Body of pancreas (tissue), 4 donors: ENCODE measurements around the gene CEP85L. TPM values are rescaled to one million over a fixed set of nuclear protein-coding genes. Genes with fewer than 3 reads are reported as not detected.

Source experiments
- ATAC-seq: fragments of 150-250 bp; one replicate; pipeline ENCODE4 v1.9.1; 2016
- DNase-seq, 4 donors: peaks; one replicate each; pipeline ENCODE4 v3.0.0-alpha.2; 2019
- H3K27ac ChIP-seq, 4 donors: fragments of 200-600 bp; sonication (generic); 1 replicate in 3 of 4; 2 replicates in 1 of 4; pipeline versions ENCODE4 v1.5.1 to v1.6.1; 2016 to 2019; ENCODE audit warnings: mild to moderate bottlenecking in 1 of 4, mixed read lengths in 1 of 4, moderate library complexity in 1 of 4
- H3K27me3 ChIP-seq, 2 donors: fragments of 200-600 bp; sonication (generic); one replicate each; pipeline ENCODE4 v1.6.0; 2016; ENCODE audit warnings: mild to moderate bottlenecking in 1 of 2
- H3K36me3 ChIP-seq, 2 donors: fragments of 200-600 bp; sonication (generic); replicated peaks in 1 of 2; 2 replicates each; pipeline ENCODE4 v1.5.1; 2016; ENCODE audit warnings: low read depth in 2 of 2; ENCODE audit not compliant: insufficient read depth in 1 of 2
- H3K4me1 ChIP-seq: fragments of 200-600 bp; sonication (generic); one replicate; pipeline ENCODE4 v1.6.0; 2016
- H3K4me3 ChIP-seq, 2 donors: fragments of 200-600 bp; sonication (generic); 1 replicate in 1 of 2; 2 replicates in 1 of 2; pipeline ENCODE4 v1.5.1; 2016 to 2019
- H3K9me3 ChIP-seq, 3 donors: fragments of 200-600 bp; sonication (generic); 1 replicate in 2 of 3; 2 replicates in 1 of 3; pipeline ENCODE4 v1.5.1; 2016
- CTCF ChIP-seq, 7 experiments: fragments of 450-650 bp in 4 of 7; fragments of 200-600 bp in 3 of 7; sonication (generic) in 3 of 7; IDR thresholded peaks; one replicate each; pipeline ENCODE4 v1.5.1; 2016 to 2019; ENCODE audit warnings: antibody characterized with exemption in 7 of 7
- POLR2A ChIP-seq, 3 donors: fragments of 450-650 bp; IDR thresholded peaks; one replicate each; pipeline ENCODE4 v1.6.1; 2016; ENCODE audit warnings: antibody characterized with exemption in 3 of 3, mild to moderate bottlenecking in 2 of 3
- WGBS, 2 donors: methylation state at CpG; one replicate each; pipeline ENCODE4 v1.1.5; 2017; 5-methylcytosine and 5-hydroxymethylcytosine counted together
- intact Hi-C: fragments of 100-400 bp; cut with DNase I; formaldehyde crosslinking; loops from one replicate; pipeline ENCODE4 v1.15.1; 2023
- total RNA-seq, 2 donors: library from RNA; depleted of rRNA; stranded (reverse); fragments of >200 nt; gene quantifications; one replicate each; pipeline ENCODE4 v1.1.0, GENCODE V29; 2016

Gene CEP85L
- total RNA-seq, 2 donors from 2014 or later, result 8.2 to 9.9 TPM

DNA sequence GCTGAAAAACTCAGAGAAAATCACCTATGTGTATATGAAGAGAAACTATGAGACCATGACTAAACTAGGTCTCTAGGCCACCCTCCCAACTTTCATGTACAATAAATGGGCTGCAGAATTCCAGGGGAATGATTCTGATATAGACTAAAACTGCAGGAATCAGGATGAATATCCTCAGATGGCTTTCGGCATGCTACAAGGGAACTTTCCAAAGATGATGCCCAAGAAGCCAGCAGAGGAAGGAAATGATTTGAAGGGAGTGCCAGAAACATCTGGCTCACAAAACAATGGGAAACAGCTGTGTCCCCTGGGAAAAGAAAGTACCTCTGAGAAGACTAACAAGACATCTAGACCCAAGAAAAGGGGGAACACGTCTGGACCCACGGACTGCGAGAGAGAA, 62.2 kb downstream of the CEP85L start:
- intact Hi-C loops, result no loop called here
- ATAC-seq, result no peak
- DNase-seq, result no peak

DNA sequence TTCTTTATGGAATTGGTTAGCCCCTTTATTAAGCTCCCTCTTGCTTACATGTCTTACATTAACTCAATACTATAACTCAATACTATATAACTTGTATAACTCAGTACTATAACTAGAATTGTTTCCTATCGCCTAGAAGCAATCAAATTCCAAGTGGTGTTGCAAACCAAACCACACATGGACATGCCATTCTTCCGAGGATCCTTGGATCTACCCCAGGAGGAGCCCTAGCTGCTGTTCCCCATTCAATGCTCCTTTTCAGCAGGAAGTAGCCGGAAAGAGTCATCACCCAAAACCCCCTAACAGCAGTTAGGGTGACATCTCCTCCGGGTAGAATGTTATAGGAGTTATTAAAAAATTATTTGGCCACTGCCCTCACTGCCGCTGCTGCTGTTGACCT, 62.8 kb downstream of the CEP85L start:
- TF ChIP-seq CTCF (IDR thresholded peaks at IDR 0.05) (no peak), POLR2A (IDR thresholded peaks at IDR 0.05) (no peak)
- Histone ChIP-seq H3K27ac (no peak overlapping the region), H3K9me3 (no peaks in the 10 kb centered on the region), H3K36me3 (no peaks in the 10 kb centered on the region), H3K4me3 (no peak overlapping the region), H3K4me1 (peaks cover 17% of the 10 kb centered on the region), H3K27me3 (no peaks in the 10 kb centered on the region)
- 93 to 97% methylated on average over 5 of the region's 5 CpGs for WGBS, 2 donors
- intact Hi-C loops, result no loop called here
- DNase-seq (no peak), ATAC-seq (no peak)

More for the DNA sequence above, 62.2 kb downstream of the CEP85L start:
- 84 to 85% methylated on average over 4 of the region's 4 CpGs for WGBS, 2 donors
- Histone ChIP-seq H3K9me3 (no peaks in the 10 kb centered on the region), H3K4me3 (no peak overlapping the region), H3K27ac (no peak overlapping the region), H3K4me1 (peaks cover 17% of the 10 kb centered on the region), H3K36me3 (no peaks in the 10 kb centered on the region), H3K27me3 (no peaks in the 10 kb centered on the region)
- no peak for TF ChIP-seq CTCF (IDR thresholded peaks at IDR 0.05)
- no peak for TF ChIP-seq POLR2A (IDR thresholded peaks at IDR 0.05)

DNA sequence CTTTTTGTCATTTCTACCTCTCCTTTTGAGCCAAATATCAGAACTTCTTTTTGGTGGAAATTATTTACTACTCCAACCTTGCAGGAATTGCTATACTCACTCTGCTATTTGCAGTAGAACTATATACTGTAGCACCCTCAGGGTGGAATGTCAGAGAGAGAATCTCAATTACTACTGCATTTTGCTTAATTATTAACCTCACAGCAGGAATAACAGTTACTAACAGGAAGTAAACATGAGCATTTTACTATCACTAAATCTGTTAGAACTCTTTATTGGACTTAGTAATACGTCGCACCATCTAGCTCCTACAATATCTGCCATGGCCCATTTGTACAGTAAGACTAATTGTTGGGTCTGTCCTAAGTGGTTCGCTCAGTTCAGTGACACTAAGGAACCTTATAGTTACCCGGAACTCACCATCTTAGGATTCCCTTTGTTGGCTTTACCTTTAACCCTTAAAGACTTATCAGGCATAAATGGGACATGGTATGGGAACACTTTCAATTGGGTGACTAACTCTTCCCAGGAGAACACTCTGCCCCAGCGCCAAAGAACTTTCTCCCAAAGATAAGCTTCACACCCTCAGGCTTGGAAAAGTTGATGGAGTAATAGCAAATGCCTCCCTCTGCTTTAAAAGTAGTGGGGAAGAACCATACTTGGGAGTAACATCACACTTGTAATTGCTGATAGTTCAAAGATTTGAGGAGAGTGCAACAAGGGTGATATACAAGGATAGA, 64.5 kb downstream of the CEP85L start:
- DNase-seq (no peak), ATAC-seq (peak; percentile 40)
- Histone ChIP-seq H3K27ac (no peak overlapping the region), H3K4me3 (no peak overlapping the region), H3K36me3 (no peaks in the 10 kb centered on the region), H3K9me3 (no peaks in the 10 kb centered on the region), H3K27me3 (no peaks in the 10 kb centered on the region), H3K4me1 (peaks cover 27% of the 10 kb centered on the region)
- WGBS, 2 donors, result 52 to 56% methylated on average over 5 of the region's 5 CpGs
- TF ChIP-seq CTCF (IDR thresholded peaks at IDR 0.05) (no peak), POLR2A (IDR thresholded peaks at IDR 0.05) (no peak)
- intact Hi-C loops, result no loop called here

DNA sequence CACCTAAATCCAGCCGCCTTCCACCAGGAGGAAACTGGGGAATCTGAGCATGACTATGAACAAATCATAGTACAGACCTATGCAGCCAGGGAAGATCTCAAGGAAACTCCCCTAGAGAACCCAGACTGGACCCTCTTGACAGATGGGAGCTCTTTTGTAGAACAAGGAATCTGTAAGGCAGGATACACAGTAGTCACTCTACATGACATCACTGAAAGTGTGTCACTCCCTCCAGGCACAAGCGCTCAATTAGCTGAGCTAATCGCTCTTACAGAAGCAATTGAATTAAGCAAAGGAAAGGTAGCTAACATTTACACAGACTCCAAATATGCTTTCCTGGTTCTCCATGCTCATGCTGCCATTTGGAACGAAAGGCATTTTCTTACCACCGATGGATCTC, 66.5 kb downstream of the CEP85L start:
- ATAC-seq, result no peak
- no peak overlapping the region for H3K27ac ChIP-seq
- peaks cover 37% of the 10 kb centered on the region for H3K4me1 ChIP-seq
- no peak overlapping the region for H3K4me3 ChIP-seq
- no peak for DNase-seq
- intact Hi-C loops, result no loop called here
- no peaks in the 10 kb centered on the region for H3K9me3 ChIP-seq
- TF ChIP-seq POLR2A (IDR thresholded peaks at IDR 0.05), result no peak
- no peak for TF ChIP-seq CTCF (IDR thresholded peaks at IDR 0.05)
- no peaks in the 10 kb centered on the region for H3K27me3 ChIP-seq
- 94 to 98% methylated on average over 5 of the region's 5 CpGs for WGBS, 2 donors
- H3K36me3 ChIP-seq, result no peaks in the 10 kb centered on the region

GRCh38 chr6:118581489-118581959, 69.9 kb downstream of the CEP85L start:
- no peak overlapping the region for H3K4me3 ChIP-seq
- peak overlapping the region in 2 of 4 donors; percentile 9 to 10 for H3K27ac ChIP-seq
- H3K9me3 ChIP-seq, result no peaks in the 10 kb centered on the region
- peaks cover 27% of the 10 kb centered on the region for H3K4me1 ChIP-seq
- WGBS, 2 donors, result 61 to 63% methylated on average over 5 of the region's 5 CpGs
- TF ChIP-seq POLR2A (IDR thresholded peaks at IDR 0.05), result no peak
- no peak for TF ChIP-seq CTCF (IDR thresholded peaks at IDR 0.05)
- ATAC-seq (peak; percentile 77), DNase-seq (peak in 3 of 4 donors; percentile 29 to 45 (median 39))
- intact Hi-C loops, result no loop called here
- H3K36me3 ChIP-seq, result no peaks in the 10 kb centered on the region
- H3K27me3 ChIP-seq, result no peaks in the 10 kb centered on the region
